OCI-LY7 (cell line): ENCODE measurements around the gene SCGB3A1.

Source experiments
- CTCF ChIP-seq: fragments of 200-600 bp; sonication (generic); conservative IDR thresholded peaks from 2 replicates; pipeline ENCODE4 v1.5.1; 2014; ENCODE audit warnings: mild to moderate bottlenecking, antibody characterized with exemption, low read length, moderate library complexity, mixed read lengths
- EZH2phosphoT487 ChIP-seq: fragments of 200-600 bp; sonication (generic); IDR thresholded peaks from 2 replicates; pipeline ENCODE4 v1.6.1; 2018; ENCODE audit warnings: low read depth, borderline replicate concordance, mild to moderate bottlenecking, mixed run types, antibody characterized with exemption, low read length, moderate library complexity, mixed read lengths

- TF ChIP-seq CTCF = no peak
- no peak for TF ChIP-seq EZH2phosphoT487
Observed at GRCh38 chr5:180607861-180608571, 16.7 kb upstream of the SCGB3A1 start.
